NCI-H69 (cell line): ENCODE data around the gene GHRH.

Experiments used
- DNase-seq: peaks from one replicate; lab custom pipeline; 2025; lab: John Stamatoyannopoulos, UW

Gene GHRH

GRCh38 chr20:37205130-37205529, 56.5 kb downstream of the GHRH start:
- DNase-seq = no peak

- no peak for DNase-seq
These were observed 57.6 kb downstream of the GHRH start for GRCh38 chr20:37204056-37204455.

GRCh38 chr20:37202267-37202943, 59.2 kb downstream of the GHRH start:
- peak; percentile 24 for DNase-seq

- no peak for DNase-seq
These were observed 59.8 kb downstream of the GHRH start for GRCh38 chr20:37201827-37202162.
